Activated T-helper 2 cell treated with anti-CD3 and anti-CD28 coated beads, Interferon-gamma antibody, Interleukin-2, Interleukin-4, amounts not matched to agents 10 μg/mL and 5 μg/mL and 100 μg/mL, durations not matched to agents 14 hours and 24 hours and 36 hours (primary cell): ENCODE results near the gene TMEM94. TPM values are rescaled to one million over a fixed set of nuclear protein-coding genes. Genes with fewer than 3 reads are reported as not detected.

ENCODE experiments used
- DNase-seq: peaks from one replicate; pipeline ENCODE4 v3.0.0; 2021; ENCODE audit warnings: low spot score
- H3K27ac Mint-ChIP-seq: one replicate; pipeline ENCODE4 v1.8.0; 2021; ENCODE audit warnings: mixed read lengths
- H3K27me3 Mint-ChIP-seq: one replicate; pipeline ENCODE4 v1.8.0; 2021; ENCODE audit warnings: low read depth, mixed read lengths
- H3K36me3 Mint-ChIP-seq: one replicate; pipeline ENCODE4 v1.8.0; 2021; ENCODE audit warnings: low read depth, mixed read lengths
- H3K4me1 Mint-ChIP-seq: one replicate; pipeline ENCODE4 v1.8.0; 2021; ENCODE audit warnings: low read depth, mixed read lengths
- H3K4me3 Mint-ChIP-seq: one replicate; pipeline ENCODE4 v1.8.0; 2021; ENCODE audit warnings: low read depth, mild to moderate bottlenecking, moderate library complexity, mixed read lengths
- H3K9me3 Mint-ChIP-seq: one replicate; pipeline ENCODE4 v1.8.0; 2021; ENCODE audit warnings: mixed read lengths
- intact Hi-C: fragments of 100-400 bp; cut with micrococcal nuclease; formaldehyde crosslinking; loops from one replicate; pipeline ENCODE4 v1.15.1; 2023
- total RNA-seq: library from RNA; stranded (reverse); gene quantifications from 2 replicates; pipeline ENCODE4 v1.2.3, GENCODE V29; 2022

TMEM94 gene
- total RNA-seq, result 71.1 and 79.3 TPM in 2 replicates

- peak within 1 kb of the TSS; percentile 94 for H3K4me3 Mint-ChIP-seq
Measured at GRCh38 chr17:75456417-75457046, at the start of gene TMEM94. TSS of gene TMEM94 (plus strand) at chr17:75456635. CDS start at chr17:75471906, 15,271 bp downstream.

GRCh38 chr17:75407655-75408352 lies 48.6 kb upstream of the TMEM94 start:
- no peak for DNase-seq
- no peak overlapping the region for H3K27ac Mint-ChIP-seq
- no peaks in the 10 kb centered on the region for H3K27me3 Mint-ChIP-seq
- H3K4me1 Mint-ChIP-seq, result peaks cover 38% of the 10 kb centered on the region
- H3K9me3 Mint-ChIP-seq, result no peaks in the 10 kb centered on the region
- peaks cover 9% of the 10 kb centered on the region for H3K36me3 Mint-ChIP-seq
- H3K4me3 Mint-ChIP-seq, result no peak overlapping the region
- intact Hi-C loops, result no loop called here

More at GRCh38 chr17:75456417-75457046, at the start of gene TMEM94:
- Mint-ChIP-seq H3K27ac (peak within 1 kb of the TSS; percentile 87), H3K27me3 (peaks cover 2% of the 10 kb centered on the region), H3K4me1 (peaks cover 33% of the 10 kb centered on the region), H3K36me3 (peaks cover 3% of the 10 kb centered on the region), H3K9me3 (no peaks in the 10 kb centered on the region)
- intact Hi-C loops, result loop anchor here (5.0 kb wide), 1 partner anchor 61 kb away; the partner anchor contains the start of genes CASKIN2 and TSEN54
- peak; percentile 88 for DNase-seq

DNA sequence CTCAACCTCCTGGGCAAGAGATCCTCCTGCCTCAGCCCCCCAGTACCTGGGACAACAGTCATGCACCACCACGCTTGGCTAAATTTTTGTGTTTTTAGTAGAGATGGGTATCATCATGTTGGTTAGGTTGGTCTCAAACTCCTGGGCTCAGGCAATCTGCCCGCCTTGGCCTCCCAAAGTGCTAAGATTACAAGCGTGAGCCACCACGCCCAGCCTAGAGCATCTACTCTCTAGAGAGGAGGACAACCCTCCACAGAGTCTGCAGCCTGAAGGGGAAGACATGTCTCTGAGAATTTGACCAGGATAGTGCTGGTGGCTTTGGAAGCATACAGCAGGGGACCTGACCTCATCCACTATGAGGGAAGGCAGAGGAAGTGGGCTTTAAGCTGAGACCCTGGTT lies 46.3 kb upstream of the TMEM94 start:
- Mint-ChIP-seq H3K27me3 (peaks cover 12% of the 10 kb centered on the region), H3K36me3 (no peaks in the 10 kb centered on the region), H3K4me3 (no peak overlapping the region), H3K9me3 (no peaks in the 10 kb centered on the region), H3K27ac (no peak overlapping the region), H3K4me1 (peaks cover 37% of the 10 kb centered on the region)
- DNase-seq, result no peak
- intact Hi-C loops, result no loop called here

GRCh38 chr17:75411328-75412067 lies 44.9 kb upstream of the TMEM94 start:
- no peaks in the 10 kb centered on the region for H3K9me3 Mint-ChIP-seq
- intact Hi-C loops, result loop anchor here (1.0 kb wide), 3 partner anchors 88 to 297 kb away; partner anchors contain the start of gene MIF4GD
- peak overlapping the region; percentile 20 for H3K27ac Mint-ChIP-seq
- peaks cover 19% of the 10 kb centered on the region for H3K27me3 Mint-ChIP-seq
- DNase-seq, result no peak
- H3K4me3 Mint-ChIP-seq, result peak overlapping the region; percentile 53
- peaks cover 29% of the 10 kb centered on the region for H3K4me1 Mint-ChIP-seq
- no peaks in the 10 kb centered on the region for H3K36me3 Mint-ChIP-seq

GRCh38 chr17:75412455-75413317 lies 43.7 kb upstream of the TMEM94 start:
- Mint-ChIP-seq H3K9me3 (no peaks in the 10 kb centered on the region), H3K27ac (no peak overlapping the region), H3K36me3 (no peaks in the 10 kb centered on the region), H3K27me3 (peaks cover 19% of the 10 kb centered on the region), H3K4me3 (peak overlapping the region; percentile 53), H3K4me1 (peaks cover 26% of the 10 kb centered on the region)
- DNase-seq, result peak; percentile 73
- intact Hi-C loops, result loop anchor here (1.0 kb wide), 3 partner anchors 89 to 298 kb away; partner anchors contain the start of gene MIF4GD

- no peaks in the 10 kb centered on the region for H3K36me3 Mint-ChIP-seq
- intact Hi-C loops, result no loop called here
- H3K4me3 Mint-ChIP-seq, result no peak overlapping the region
- DNase-seq, result no peak
- H3K4me1 Mint-ChIP-seq, result peaks cover 23% of the 10 kb centered on the region
- peaks cover 22% of the 10 kb centered on the region for H3K27me3 Mint-ChIP-seq
- no peaks in the 10 kb centered on the region for H3K9me3 Mint-ChIP-seq
- H3K27ac Mint-ChIP-seq, result no peak overlapping the region
Measured at GRCh38 chr17:75414488-75414887, 41.9 kb upstream of the TMEM94 start.

DNA sequence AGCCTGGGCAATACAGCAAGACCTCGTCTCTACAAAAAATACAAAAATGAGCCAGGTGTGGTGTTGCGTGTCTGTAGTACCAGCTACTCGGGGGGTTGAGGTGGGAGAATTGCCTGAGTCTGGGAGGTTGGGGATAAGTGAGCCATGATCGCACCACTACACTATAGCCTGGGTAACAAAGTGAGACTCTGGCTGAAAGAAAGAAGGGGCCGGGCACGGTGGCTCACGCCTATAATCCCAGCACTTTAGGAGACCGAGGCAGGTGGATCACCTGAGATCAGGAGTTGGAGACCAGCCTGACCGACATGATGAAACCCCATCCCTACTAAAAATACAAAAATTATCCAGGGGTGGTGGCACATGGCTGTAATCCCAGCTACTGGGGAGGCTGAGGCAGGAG lies 40.4 kb upstream of the TMEM94 start:
- no peak for DNase-seq
- Mint-ChIP-seq H3K4me3 (no peak overlapping the region), H3K27me3 (peaks cover 22% of the 10 kb centered on the region), H3K4me1 (peaks cover 20% of the 10 kb centered on the region), H3K27ac (no peak overlapping the region), H3K9me3 (no peaks in the 10 kb centered on the region), H3K36me3 (no peaks in the 10 kb centered on the region)
- intact Hi-C loops, result no loop called here

- Mint-ChIP-seq H3K36me3 (no peaks in the 10 kb centered on the region), H3K4me3 (no peak overlapping the region), H3K9me3 (no peaks in the 10 kb centered on the region), H3K27ac (no peak overlapping the region), H3K4me1 (peaks cover 11% of the 10 kb centered on the region), H3K27me3 (peaks cover 22% of the 10 kb centered on the region)
- no peak for DNase-seq
- intact Hi-C loops, result no loop called here
Measured at GRCh38 chr17:75417054-75417580, 39.3 kb upstream of the TMEM94 start.

DNA sequence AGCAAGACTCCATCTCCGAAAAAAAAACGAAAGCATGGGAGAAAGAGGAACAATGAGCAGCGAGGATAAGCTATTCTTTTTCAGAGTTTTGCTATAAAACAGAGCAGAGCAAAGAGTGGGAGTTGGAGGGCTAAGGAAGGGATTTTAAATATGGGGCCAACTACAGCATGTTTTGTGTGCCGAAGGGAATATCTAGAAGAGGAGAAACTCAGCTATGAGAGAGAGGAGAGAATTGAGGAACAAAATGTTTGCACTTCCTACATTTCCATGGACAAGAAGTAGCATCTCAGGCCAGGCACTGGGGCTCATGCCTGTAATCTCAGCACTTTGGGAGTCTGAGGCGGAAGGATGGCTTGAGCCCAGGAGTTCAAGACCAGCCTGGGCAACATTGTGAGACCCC lies 37.9 kb upstream of the TMEM94 start:
- H3K27me3 Mint-ChIP-seq, result peaks cover 22% of the 10 kb centered on the region
- DNase-seq, result no peak
- H3K4me3 Mint-ChIP-seq, result no peak overlapping the region
- no peak overlapping the region for H3K27ac Mint-ChIP-seq
- H3K9me3 Mint-ChIP-seq, result no peaks in the 10 kb centered on the region
- H3K4me1 Mint-ChIP-seq, result no peaks in the 10 kb centered on the region
- H3K36me3 Mint-ChIP-seq, result no peaks in the 10 kb centered on the region
- intact Hi-C loops, result no loop called here

DNA sequence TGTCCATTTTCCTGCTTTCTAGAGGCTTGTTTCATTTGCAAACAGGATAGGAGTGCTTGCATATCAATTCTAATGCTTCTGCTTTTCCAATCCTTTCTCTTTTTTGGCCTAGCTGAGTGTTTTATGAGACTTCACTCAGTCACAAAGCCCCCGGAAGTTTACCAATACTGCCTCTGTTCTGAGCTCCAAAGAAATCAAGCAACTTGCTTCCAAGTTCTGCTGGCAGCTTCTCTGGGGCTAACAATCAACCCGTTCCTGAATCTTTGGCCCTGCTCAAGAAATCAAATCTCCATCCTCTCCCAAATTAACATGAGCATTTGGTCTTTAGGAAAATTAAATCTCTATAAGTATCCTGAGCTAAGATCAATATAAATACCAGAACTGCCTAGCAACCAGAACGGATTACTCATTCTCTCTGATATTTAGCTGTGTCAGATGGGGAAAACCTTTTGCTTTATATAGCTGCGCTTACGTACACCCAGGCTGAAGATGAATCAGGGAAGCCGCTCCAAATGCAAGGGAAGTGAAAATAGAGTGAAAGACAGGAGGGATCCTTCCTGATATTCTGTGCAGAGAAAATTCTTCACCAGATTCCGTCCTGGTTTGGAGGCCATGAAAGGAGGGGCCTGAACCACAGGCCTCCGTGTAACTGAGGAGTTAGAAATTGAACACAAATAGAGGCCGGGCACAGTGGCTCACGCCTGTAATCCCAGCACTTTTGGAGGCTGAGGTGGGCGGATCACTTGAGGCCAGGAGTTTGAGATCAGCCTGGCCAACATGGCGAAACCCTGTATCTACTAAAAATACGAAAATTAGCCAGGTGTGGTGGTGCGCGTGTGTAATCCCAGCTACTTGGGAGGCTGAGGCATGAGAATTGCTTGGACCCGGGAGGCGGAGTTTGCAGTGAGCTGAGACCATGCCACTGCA lies 27.6 kb upstream of the TMEM94 start:
- Mint-ChIP-seq H3K9me3 (no peaks in the 10 kb centered on the region), H3K27ac (no peak overlapping the region), H3K4me1 (peaks cover 12% of the 10 kb centered on the region), H3K36me3 (no peaks in the 10 kb centered on the region), H3K27me3 (peaks cover 12% of the 10 kb centered on the region), H3K4me3 (no peak overlapping the region)
- intact Hi-C loops, result no loop called here
- DNase-seq, result no peak

DNA sequence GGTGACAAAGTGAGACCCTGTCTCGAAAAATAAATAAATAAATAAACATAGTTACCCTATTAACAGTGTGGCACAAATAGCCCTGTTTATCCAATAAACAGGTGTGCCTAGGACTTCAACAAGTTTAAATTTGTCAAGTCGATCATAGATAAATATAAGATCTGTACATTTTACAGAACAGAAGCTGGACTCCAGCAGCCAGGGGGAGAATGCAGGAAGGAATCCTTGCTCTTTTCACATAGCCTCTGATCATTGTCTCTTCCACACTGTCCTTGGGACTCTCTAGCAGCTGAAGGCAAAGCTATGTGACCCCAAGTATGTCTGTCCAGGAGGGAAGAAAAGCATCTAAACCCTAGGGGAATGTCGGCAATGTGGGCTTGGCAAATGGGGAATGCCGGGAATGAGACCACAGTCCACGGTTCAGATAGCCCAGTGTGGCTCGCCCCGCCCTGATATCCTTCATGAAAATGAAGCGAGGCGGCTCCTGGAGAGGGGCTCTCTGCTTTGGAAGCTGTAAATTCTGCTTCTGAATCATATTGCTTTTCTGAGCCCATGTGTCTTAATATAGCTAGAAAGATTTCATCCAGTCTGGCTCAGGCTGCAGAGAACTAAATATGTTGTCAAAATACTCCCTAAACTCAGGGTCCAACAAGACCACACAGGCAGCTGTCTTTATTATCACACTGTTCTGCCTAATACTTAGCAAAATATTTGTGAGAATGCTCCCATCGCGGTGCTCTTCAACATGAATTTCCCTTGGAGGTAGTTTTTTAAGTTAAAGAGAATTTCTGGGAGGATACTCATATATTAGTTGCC lies 26.1 kb upstream of the TMEM94 start:
- no peaks in the 10 kb centered on the region for H3K36me3 Mint-ChIP-seq
- H3K4me3 Mint-ChIP-seq, result no peak overlapping the region

More for the DNA sequence above, 26.1 kb upstream of the TMEM94 start:
- no peaks in the 10 kb centered on the region for H3K9me3 Mint-ChIP-seq
- H3K27me3 Mint-ChIP-seq, result peaks cover 12% of the 10 kb centered on the region
- DNase-seq, result no peak
- H3K27ac Mint-ChIP-seq, result no peak overlapping the region
- intact Hi-C loops, result no loop called here
- peaks cover 17% of the 10 kb centered on the region for H3K4me1 Mint-ChIP-seq
